ENCODE data around the gene PARP12.

PARP12 gene

DNA sequence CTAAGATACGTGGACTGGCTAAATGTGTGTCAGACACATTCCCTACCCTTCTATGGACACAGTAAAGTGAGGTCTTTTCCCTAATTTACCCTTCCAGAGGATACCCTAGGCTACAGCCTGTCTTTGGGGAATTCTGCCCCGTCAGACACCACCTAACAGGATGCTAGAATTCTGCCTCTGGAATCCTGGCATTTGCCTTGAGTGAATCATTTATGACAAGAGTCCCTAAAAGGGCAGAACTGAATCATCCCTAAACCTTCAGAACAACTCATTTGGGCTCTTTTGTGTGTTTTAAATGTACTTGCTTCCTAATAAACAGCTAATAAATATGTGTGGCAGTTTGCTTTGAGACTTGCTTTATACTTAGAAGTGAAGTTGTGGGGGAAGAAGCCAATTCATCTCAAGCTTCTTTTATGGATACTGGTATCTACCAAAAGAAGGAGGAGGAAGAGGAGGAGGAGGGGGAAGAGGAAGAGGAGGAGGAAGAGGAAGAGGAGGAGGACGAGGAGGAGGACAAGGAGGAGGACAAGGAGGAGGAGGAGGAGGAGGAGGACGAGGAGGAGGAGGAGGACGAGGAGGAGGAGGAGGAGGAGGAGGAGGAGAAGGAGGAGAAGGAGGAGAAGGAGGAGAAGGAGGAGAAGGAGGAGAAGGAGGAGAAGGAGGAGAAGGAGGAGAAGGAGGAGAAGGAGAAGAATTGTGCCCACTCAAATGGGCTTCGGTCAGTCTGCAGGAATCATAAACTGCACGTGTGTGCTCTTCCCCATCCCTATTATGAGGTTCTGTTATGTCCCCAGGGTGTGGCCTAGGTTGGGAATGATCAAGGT, 27.1 kb downstream of the PARP12 start:
- no peak for DNase-seq (ENCODE audit: low read depth)

DNA sequence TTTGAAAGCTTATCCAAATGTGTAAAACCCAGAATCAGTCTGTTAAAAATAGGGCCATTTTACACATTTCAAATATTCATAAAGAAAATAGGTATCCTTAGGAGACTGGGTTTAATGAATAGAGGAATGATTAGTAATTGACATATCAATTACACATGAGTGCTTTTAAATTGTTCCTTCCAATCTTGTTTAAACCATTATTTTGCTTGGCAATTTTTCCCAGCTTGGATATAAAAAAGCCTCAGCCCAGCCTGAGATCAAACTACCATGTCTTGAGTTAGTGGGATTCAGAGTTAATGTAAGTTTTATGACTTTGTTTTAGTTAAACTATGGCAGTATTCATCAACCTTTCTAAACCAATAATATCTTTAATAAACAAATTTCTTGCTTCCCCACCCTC, 28.3 kb downstream of the PARP12 start:
- no peak for DNase-seq (ENCODE audit: low read depth)

DNA sequence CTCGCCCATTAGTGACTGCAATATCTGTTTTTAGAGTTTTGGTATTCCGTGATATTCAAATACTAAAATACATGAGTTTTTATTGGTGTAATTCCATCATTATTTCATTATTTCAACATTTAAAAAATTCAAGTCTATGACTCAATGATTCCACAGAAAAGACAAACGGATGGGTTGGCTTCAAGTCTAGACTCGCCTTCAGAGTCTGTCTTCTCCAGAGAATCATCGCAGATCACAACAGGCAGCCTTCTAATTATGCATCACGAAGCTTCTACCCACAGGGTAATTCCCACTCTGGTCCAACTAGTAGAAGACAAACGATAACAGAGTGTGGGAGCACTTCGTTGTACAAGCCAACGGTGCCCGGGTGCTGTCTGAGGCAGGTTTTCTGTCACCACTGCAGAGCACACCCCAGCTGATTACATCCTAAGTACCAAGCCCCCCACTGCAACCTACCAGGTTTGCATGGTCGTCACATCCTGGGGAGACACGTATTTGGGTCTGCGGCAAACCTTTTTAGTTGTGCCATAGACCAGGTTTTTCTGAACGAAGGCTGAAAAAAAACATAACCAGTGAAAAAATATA, 28.9 kb downstream of the PARP12 start:
- no peak for DNase-seq (ENCODE audit: low read depth)

DNA sequence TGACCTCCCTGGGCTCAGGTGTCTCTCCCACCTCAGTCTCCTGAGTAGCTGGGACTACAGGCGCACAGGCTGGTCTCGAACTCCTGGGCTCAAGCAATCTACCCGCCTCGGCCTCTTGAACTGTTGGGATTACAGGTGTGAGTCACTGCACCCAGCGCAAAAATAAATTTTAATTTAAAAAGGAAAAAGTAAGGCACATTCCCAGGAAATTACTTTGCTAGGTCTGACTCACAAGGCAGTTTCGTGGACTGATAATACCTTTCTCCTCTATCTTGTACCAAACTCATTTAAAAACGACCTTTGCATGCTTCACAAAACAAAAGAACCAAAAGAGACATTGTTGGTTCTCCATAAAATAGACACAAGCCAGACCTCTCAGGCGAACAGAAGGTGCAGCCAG, 29.7 kb downstream of the PARP12 start:
- no peak for DNase-seq (ENCODE audit: low read depth)

DNA sequence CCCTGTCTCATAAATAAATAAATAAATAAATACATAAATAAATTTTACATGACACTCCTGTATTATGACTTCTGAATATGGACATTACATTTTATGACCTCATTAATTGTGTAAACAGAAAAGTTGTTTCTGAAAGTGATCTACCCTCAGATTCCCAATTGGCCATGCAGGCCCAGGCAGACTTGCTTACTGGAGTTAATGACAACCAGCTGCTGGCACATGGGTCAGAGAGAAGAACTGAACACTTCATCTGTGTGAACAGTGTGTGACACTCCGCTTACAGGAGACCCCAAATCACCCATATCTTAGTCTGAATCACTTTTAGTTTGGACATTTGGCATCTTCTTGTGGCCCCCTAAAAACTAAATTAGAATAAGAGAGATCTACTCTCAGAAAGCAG, 31.4 kb downstream of the PARP12 start:
- DNase-seq (ENCODE audit: low read depth): no peak

DNA sequence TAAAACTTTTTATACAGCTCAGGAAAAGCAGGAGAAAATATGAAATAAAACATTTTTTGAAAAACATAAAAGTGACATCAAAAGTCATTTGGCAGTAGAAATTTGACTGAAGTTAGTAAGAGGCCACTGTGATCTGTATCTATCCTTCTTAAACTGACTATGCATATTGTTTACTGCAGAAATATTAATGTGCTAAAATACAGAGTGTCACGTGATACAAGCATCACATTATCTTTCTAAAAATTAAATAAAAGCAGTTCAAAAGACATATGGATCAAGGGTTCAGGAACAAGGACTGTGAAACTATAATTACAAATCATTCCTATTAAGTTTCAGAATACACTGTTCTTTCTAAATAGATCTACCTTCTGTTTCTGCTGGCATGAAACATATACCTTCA, 33.7 kb downstream of the PARP12 start:
- no peak for DNase-seq (ENCODE audit: low read depth)

DNA sequence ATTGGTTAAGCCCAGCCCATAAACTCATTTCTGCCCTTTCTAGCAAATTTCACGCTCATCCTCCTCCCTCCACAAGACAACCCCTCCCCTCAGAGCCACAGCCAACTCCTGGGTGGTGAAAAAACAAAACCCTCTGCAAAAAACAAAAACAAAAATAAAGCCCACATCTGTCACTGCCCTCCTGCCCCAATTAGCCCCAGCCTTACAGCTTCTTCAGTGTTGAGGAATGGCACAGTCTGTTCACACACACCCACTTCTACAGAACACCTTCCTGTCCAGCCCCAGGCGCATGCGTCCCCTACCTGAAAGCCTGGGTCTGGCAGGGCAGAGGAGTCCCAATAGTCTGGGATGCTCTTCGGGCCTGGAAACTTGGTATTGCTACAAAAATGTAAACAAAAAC, 34.4 kb downstream of the PARP12 start:
- no peak for DNase-seq (ENCODE audit: low read depth)

DNA sequence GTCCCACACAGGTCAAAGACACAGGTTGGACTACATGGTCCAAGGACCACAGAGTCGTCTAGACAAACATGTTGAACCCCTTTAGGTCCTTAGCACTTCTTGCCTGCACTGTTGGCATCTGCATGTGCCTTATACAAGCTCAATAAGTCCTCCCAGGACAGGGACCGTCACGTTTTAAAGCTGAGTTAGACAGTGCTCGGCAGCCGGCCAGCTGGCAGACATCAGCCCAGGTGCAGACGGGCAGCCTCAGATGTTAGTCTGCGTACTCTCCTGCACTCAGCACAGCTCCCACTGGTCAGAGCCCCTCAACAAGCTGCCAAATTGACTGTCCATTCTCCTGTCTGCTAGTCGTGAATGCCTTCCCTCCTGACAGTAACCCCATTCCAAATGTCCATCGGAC, 34.9 kb downstream of the PARP12 start:
- DNase-seq (ENCODE audit: low read depth): no peak

DNA sequence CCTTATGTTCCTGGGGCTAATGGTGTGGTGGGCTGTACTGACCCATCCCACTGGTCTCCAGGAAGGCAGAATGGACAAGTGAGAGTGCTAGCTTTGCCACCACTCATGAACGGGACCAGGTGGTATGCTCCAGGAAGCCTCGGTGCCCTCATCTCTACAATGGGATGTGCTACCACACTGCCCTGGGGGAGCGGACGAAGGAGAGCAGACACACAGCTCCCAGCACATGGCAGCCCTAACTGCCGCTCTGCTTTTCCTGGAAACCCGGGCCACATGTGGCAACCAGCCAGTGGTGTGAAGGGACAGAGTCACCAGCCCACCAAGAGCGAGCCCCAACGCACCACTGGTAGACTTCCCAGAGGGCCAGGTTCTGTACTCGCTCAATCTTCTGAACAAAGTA, 35.8 kb downstream of the PARP12 start:
- DNase-seq (ENCODE audit: low read depth): no peak

DNA sequence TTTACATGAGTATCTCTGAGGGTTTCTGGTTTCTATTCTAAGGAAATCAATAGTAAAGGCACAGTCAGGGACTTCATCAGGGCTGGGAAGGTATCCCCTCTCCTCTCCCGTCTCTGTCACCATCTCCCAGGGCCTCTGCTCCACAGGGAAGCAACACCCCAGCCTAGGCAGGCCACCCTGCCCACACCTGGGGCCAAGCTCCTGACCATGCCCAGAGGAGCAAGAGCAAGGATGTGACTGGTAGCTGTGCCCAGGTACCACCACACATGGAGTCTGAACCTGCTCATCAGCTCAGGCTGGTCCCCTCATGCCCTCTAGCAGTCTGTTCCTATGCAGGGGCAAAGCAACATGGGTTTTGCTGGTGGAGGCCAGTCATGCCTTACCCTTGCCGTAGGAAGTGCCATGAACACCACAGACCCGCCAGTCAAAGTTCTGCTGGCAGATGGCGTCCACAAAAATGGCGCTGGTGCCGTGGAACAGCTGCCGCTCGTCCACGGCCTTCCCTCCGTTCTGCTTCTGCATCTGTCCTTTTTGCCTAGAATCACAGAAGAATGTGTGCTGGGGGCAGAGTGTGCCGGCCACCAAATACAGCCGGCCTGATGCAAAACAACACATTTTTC, 36.8 kb downstream of the PARP12 start:
- DNase-seq (ENCODE audit: low read depth): no peak

DNA sequence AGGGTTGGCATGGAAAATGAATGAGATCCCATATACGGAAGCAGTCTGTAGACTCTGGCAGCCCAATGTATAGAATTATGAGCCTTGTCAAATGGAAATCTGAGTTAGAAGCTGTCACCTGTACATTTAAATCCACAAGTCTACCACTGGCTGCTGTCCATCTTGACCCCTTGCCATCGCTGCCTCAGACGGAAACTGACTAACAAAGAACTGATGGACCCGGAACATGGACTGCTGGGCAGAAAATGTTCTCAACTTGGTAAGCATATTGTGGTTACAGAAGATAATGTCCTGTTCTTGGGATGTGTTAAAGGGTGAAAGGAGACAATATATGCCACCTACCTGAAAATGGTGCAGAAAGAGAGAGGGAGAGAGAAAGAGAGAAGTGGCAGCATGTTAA, 37.5 kb downstream of the PARP12 start:
- no peak for DNase-seq (ENCODE audit: low read depth)

DNA sequence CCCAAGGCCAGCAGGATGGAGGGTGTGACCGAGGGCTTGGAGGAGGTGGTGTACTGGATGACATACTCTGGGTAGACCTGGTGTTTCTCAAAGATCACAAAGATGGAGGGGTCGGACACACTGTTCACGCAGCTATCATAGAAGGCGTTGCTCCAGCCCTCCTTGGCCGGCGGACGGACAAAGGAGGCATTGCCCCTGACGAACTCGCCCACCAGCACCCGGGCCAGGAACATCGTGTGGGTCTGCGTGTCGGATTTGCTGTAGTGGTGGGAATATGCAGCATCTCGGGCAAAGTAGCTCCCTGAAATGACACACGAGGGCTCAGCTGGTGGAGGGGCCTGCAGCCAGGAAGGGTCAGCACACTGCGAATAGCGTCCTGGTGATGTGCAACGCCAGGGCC, 38.2 kb downstream of the PARP12 start:
- DNase-seq (ENCODE audit: low read depth): no peak

DNA sequence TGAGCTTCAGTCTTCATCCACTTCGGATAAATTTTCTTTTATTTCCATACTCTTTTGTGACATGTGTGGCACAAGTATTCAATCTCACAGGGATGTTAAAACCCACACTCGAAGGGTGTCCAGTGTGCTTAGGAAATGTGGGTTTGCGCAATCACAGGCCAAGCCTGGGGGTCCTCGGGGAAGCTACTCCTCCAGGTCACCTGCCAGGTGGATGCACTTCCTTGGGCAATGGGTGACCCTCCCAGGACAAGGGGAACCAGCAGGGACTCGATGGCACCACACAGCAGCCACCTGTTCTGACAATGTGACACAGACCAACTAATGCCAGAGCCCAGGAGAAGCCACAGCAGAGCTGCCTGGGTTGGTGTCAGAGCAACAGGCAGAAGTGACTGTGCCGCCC, 39.0 kb downstream of the PARP12 start:
- no peak for DNase-seq (ENCODE audit: low read depth)

DNA sequence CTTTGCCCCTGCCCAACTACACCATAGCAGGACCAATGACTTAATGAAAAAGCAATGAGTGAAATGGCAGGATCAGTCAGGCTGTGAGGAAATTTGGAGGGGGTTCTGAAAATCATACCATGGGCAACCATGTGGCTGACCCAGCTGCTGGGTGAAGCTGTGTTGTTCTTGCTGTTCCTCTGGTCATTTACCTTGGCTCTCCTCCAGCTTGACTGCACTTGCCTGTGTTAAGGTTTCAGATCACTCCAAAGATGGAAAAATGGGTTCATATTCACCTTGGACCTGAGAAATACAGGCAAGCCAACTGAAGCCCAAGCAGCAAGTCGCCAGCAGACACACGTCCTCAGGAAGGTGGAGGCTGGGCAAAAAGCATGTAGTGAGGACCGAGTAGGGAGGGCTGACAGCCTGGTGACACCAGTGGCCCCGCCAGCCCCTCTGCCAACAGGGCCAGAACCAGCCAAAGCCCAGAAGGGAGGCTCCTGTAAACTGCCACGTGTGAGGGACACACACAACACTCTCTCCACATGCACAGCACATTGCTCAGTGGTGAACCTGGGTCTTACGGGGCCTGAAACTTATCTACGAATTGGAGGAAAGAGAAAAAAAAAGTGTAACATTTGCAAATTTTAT, 40.1 kb downstream of the PARP12 start:
- no peak for DNase-seq (ENCODE audit: low read depth)

DNA sequence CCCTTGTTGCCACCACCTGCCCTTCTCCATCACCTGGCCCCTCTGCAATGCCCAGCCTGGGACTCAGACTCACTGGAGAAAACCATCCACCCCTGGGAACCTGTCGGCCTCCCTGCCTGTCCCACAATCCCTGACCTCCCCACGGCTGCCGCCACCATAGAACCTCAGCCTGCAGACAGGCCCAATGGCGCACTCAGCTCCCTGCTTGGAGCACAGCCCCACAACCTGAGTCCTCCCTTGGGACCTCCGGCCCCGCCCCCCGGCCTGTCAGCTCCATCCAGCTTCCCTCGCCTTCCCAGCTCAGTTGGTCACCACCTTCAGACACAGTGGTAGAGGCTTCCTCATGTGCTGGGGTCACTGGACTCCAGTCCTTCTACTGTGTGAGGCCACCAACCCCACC, 41.1 kb downstream of the PARP12 start:
- DNase-seq (ENCODE audit: low read depth): no peak

DNA sequence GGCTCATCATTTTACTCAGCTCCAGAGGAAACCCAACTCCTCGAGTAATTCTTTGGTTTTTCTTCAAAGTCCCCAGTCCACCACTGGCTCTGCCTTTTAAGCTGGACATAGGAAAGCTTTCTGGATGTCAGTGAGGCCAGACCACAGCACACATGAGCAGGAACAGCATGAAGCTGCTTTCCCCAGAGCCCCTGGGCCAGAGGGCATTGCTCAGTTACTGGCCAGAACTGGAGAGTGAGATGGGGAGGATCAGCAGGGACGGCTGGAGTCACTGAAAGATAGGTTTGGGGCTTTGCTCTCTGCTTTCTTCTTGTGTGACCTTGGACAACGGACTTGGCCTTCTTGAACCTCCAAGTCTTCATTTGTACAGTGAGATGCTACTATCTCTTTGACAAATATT, 43.1 kb downstream of the PARP12 start:
- no peak for DNase-seq (ENCODE audit: low read depth)

DNA sequence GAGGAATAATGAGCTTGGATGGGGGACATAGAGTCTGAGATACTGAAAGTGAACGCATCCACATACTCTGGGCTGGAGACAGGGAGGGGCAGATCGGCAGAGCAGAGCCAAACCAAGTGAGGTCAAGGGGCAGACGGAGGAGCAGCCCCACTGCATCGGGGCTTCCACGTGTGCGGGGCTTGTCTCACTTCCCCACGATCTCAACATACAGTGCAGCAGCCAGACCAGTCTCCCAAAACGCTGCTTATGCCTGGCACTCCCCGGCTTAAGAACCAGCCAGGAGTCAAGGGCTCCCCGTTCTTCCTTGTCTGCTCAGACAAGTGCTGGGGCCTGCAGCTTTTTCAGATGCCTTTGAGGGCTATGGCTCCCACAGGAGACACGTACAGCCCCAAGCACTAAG, 43.6 kb downstream of the PARP12 start:
- no peak for DNase-seq (ENCODE audit: low read depth)

DNA sequence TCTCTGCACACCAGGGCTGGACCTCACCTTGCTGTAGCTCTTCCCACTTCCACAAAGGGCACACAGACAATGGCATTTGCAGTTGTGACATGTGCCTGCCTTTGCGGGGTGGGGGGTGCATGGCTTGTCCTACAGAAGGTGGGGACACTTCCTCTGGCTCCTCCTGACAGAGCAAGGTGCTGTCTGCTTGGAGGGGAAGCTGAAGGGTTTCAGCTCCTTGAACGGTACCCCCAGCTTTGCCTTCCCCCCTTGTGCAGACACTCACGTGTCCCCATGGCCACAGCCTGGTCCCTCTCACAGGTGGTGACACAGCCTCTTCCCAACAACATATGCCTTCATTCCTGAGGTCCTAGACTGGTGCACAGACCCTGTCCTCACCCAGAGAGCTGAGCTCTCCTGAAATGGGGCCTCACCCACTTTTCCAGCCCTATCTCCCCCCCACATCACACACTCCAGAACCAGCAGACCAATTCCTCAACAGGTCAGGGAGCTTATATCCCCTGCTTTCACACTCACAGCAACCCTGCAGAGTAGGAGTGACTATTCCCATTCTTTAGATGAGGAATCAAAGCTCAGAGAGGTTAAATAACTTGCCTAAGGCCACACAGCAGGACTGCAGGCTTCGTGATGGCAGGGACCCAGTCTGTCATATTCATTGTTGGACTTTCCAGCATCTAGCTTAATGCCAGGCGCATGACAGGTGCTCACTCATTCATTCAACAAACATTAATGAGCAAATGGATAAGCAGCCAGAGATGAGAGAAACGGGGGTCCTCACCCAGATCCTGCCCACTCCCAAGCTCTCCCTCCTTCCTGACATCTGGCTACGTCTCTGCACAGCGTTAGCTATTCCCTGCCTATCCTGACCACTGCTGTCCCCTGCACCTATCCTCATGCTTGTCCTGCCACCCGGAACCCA, 44.4 kb downstream of the PARP12 start:
- no peak for DNase-seq (ENCODE audit: low read depth)

DNA sequence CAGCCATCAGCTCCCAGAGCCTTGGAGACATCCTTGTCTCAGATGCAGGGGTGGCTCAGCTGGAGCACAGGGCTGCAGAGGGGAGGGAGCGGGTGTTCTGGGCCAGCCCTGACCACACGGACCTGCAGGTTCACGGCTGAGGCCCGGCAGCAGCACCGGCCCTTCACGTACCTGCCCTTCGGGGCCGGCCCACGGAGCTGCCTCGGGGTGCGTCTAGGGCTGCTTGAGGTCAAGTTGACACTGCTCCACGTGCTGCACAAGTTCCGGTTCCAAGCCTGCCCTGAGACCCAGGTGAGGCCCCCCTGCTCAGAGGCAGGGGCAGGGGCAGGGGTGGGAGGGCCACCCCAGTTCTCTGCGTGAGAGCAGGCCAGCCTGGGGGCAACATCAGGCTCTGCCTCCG, 45.2 kb downstream of the PARP12 start:
- DNase-seq (ENCODE audit: low read depth): no peak

DNA sequence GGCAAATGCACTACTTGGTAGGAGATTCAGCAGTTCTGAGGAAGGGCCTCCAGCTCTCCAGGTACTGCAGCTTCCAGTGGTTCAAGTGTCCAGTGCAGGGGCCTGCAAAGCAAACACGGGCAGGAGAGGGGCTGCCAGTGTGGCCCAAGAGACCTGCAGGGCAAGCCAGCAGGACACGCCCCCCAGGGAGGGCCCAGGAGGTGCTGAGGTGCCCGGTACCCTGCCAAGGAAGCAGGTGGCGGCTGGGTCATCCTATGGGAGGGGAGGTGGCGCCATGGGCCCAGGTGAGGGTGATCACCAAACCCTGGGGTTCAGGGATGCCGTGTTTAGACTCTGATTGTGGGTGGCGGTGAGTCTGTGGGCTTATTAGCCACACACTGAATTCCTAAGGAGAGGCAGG, 45.7 kb downstream of the PARP12 start:
- DNase-seq (ENCODE audit: low read depth): no peak

DNA sequence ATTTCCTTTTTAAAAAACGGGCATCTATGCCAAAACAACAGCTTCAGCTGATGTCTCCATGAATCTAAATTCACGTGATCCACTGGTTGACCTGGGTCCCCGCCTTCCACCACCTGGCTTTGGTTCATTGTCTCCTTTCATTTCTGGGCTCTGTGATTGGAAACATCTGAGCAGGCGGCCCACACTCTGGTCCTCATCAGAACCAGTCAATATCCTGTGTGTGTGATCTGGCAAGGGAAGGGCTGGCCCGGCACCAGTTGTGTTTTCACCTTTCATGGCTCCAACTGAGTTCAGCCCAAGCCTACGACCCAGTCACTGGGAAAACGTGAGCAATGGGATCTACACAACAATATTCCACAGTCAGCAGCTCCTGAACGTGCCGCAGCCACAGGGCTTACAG, 46.2 kb downstream of the PARP12 start:
- DNase-seq (ENCODE audit: low read depth): no peak

DNA sequence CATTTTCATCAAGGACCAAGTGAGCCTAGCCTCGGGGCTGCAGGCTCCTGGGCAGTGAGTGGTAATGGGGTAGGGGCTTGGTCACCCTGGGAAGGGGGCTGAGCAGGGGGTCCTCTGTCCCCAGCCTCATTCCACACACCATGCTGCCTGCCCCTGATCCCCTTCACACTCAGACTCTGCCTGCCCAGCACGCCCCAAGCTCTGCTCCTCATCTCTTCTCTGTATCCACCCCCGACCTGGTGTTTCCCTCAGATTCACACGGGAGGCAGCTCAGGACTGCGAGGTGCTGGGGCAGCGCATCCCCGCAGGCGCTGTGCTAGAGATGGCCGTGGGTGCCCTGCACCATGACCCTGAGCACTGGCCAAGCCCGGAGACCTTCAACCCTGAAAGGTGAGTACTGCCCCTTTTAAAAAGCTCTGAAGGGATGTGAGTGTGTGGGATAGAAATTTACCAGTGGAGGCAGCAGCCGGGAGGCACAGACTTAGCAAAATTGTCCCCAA, 47.2 kb downstream of the PARP12 start:
- no peak for DNase-seq (ENCODE audit: low read depth)
